Endothelial cell of umbilical vein (primary cell): ENCODE results near the gene VTI1A. TPM values are rescaled to one million over a fixed set of nuclear protein-coding genes. Genes with fewer than 3 reads are reported as not detected.

ENCODE experiments used
- BruUV-seq: library from RNA; stranded (reverse); fragments of 400-500 nt; replicated peaks from 2 replicates; lab custom pipeline; 2021; lab: Mats Ljungman, UMichigan
- CTCF ChIA-PET: fragments of 300-600, 350-600 bp; sonication (Branson Sonifier 250); formaldehyde crosslinking; loops from one replicate; lab custom pipeline; 2021; ENCODE audit warnings: antibody characterized with exemption, inconsistent platforms; lab: Charles Lee
- POLR2A ChIA-PET: fragments of 300-600, 350-600 bp; sonication (Branson Sonifier 250); formaldehyde crosslinking; loops from one replicate; lab custom pipeline; 2021; ENCODE audit warnings: antibody characterized with exemption, inconsistent platforms; lab: Charles Lee
- DNase-seq: peaks from one replicate; pipeline ENCODE4 v3.0.0-alpha.2; 2011; ENCODE audit warnings: low read depth, low spot score
- FAIRE-seq: peaks from 2 replicates; lab custom pipeline; 2011; peaks lifted over from hg19 to GRCh38; lab: Jason Lieb, UNC
- H2AFZ ChIP-seq: 2 replicates; pipeline ENCODE4 v1.6.0; 2012; ENCODE audit warnings: low read depth, low read length, control low read depth, inconsistent platforms
- H3K27ac ChIP-seq: 2 replicates; pipeline ENCODE4 v1.5.1; 2011; ENCODE audit warnings: low read depth, mild to moderate bottlenecking, control low read depth, low read length, moderate library complexity; ENCODE audit not compliant: insufficient read depth
- H3K27me3 ChIP-seq, 2 experiments: 2 replicates each; pipeline versions ENCODE4 v1.6.0 to v1.6.1; 2011; ENCODE audit warnings: low read length in 2 of 2, mixed read lengths in 1 of 2; ENCODE audit not compliant: control insufficient read depth in 2 of 2, insufficient read depth in 2 of 2
- H3K36me3 ChIP-seq, 2 experiments: 2 replicates in 1 of 2; 3 replicates in 1 of 2; pipeline ENCODE4 v1.5.1; 2011; ENCODE audit warnings: low read length in 2 of 2, mild to moderate bottlenecking in 1 of 2, moderate library complexity in 1 of 2; ENCODE audit not compliant: control insufficient read depth in 2 of 2, insufficient read depth in 2 of 2; ENCODE audit errors: extremely low read depth in 1 of 2
- H3K4me1 ChIP-seq: 3 replicates; pipeline ENCODE4 v1.5.1; 2011; ENCODE audit warnings: mild to moderate bottlenecking, low read length; ENCODE audit not compliant: control insufficient read depth, insufficient read depth; ENCODE audit errors: extremely low read depth
- H3K4me2 ChIP-seq: 2 replicates; pipeline ENCODE4 v1.6.1; 2011; ENCODE audit warnings: low read length, control low read depth, mixed read lengths; ENCODE audit not compliant: insufficient read depth
- H3K4me3 ChIP-seq, 3 experiments: fragments of 200-600 bp in 1 of 3; sonication (generic), shearing (Covaris generic) in 1 of 3; replicated peaks in 1 of 3; 2 replicates each; pipeline ENCODE4 v1.5.1; 2011 to 2016; ENCODE audit warnings: control low read depth in 3 of 3, low read length in 3 of 3, mild to moderate bottlenecking in 2 of 3, inconsistent platforms in 1 of 3, low read depth in 1 of 3, moderate library complexity in 1 of 3; ENCODE audit not compliant: insufficient read depth in 1 of 3
- H3K79me2 ChIP-seq: 2 replicates; pipeline ENCODE4 v1.6.0; 2012; ENCODE audit warnings: low read length, inconsistent platforms; ENCODE audit not compliant: control insufficient read depth, insufficient read depth
- H3K9ac ChIP-seq: replicated peaks from 2 replicates; pipeline ENCODE3; 2011; ENCODE audit warnings: low read length, control low read depth; ENCODE audit not compliant: insufficient read depth; ENCODE audit errors: extremely low read depth
- H3K9me1 ChIP-seq: replicated peaks from 3 replicates; pipeline ENCODE4 v1.6.0; 2011; ENCODE audit warnings: mild to moderate bottlenecking, low read length; ENCODE audit not compliant: control insufficient read depth, insufficient read depth; ENCODE audit errors: extremely low read depth
- H3K9me3 ChIP-seq: replicated peaks from 2 replicates; pipeline ENCODE4 v1.5.1; 2012; ENCODE audit warnings: low read length, inconsistent platforms; ENCODE audit not compliant: control insufficient read depth, insufficient read depth
- H4K20me1 ChIP-seq: replicated peaks from 2 replicates; pipeline ENCODE3; 2011; ENCODE audit warnings: mild to moderate bottlenecking, low read length; ENCODE audit not compliant: control insufficient read depth, insufficient read depth; ENCODE audit errors: extremely low read depth
- CTCF ChIP-seq, 2 donors: IDR thresholded peaks; 1 replicate in 1 of 2; 2 replicates in 1 of 2; pipeline ENCODE4 v1.5.1; 2011; ENCODE audit warnings: low read length in 2 of 2, mild to moderate bottlenecking in 2 of 2, moderate library complexity in 2 of 2, control low read depth in 1 of 2, inconsistent platforms in 1 of 2, low read depth in 1 of 2; ENCODE audit not compliant: insufficient read depth in 1 of 2; ENCODE audit errors: extremely low read depth in 1 of 2
- MYC ChIP-seq: IDR thresholded peaks from one replicate; pipeline ENCODE4 v1.6.1; 2011; ENCODE audit warnings: mild to moderate bottlenecking, low read depth, low read length
- POLR2AphosphoS5 ChIP-seq: IDR thresholded peaks from 2 replicates; pipeline ENCODE4 v1.6.1; 2012; ENCODE audit warnings: low read depth, mild to moderate bottlenecking, control low read depth, low read length, moderate library complexity; ENCODE audit not compliant: insufficient read depth
- dilution Hi-C: fragments of 300-500 bp; cut with MboI; formaldehyde crosslinking; loops from one replicate; pipeline ENCODE4 v1.15.0; 2019; ENCODE audit warnings: low sequenced_read_pairs; ENCODE audit not compliant: extremely low pct_ligation_motif_present
- intact Hi-C: fragments of 100-400 bp; cut with micrococcal nuclease; formaldehyde crosslinking; loops from one replicate; pipeline ENCODE4 v1.10.0; 2022
- polyA plus RNA-seq, 4 experiments: library from polyadenylated mRNA; depleted of rRNA in 3 of 4; stranded (reverse) in 3 of 4; unstranded in 1 of 4; fragments of >200 nt; gene quantifications; 2 replicates each; pipeline versions ENCODE4 v1.2.1 to v1.2.3, GENCODE V29; 2011 to 2012; ENCODE audit warnings: missing spikeins in 1 of 4
- total RNA-seq: library from RNA; stranded (reverse); gene quantifications from 2 replicates; pipeline ENCODE4 v1.2.3, GENCODE V29; 2021
- TF ChIP-seq, protein P1 (sequence below): IDR thresholded peaks from 2 replicates; pipeline ENCODE4 v1.6.1; 2011; ENCODE audit not compliant: insufficient read depth, insufficient read length

Gene VTI1A
- total and polyA plus RNA-seq, 2 donors (not counting 3 experiments of a cell fraction or from before 2014, with no cell fraction given): 10.8 to 35.6 TPM

GRCh38 chr10:112507988-112508387 is 61.0 kb downstream of the VTI1A start:
- no peak overlapping the region for H3K4me3 ChIP-seq
- BruUV-seq: no TSS peak
- no peaks in the 10 kb centered on the region for H3K79me2 ChIP-seq
- no peaks in the 10 kb centered on the region for H3K9me1 ChIP-seq
- no peak for TF ChIP-seq CTCF (IDR thresholded peaks at IDR 0.05; ENCODE audit: extremely low read depth in 1 of 2, insufficient read depth in 1 of 2, low read depth in 1 of 2, low read length in 2 of 2)
- TF ChIP-seq, protein P1, sequence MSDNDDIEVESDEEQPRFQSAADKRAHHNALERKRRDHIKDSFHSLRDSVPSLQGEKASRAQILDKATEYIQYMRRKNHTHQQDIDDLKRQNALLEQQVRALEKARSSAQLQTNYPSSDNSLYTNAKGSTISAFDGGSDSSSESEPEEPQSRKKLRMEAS: no peak
- no peak for TF ChIP-seq MYC
- TF ChIP-seq POLR2AphosphoS5: no peak
- no peaks in the 10 kb centered on the region for H3K4me1 ChIP-seq
- no peaks in the 10 kb centered on the region for H3K27me3 ChIP-seq
- intact Hi-C loops (no loop called here), dilution Hi-C loops (no loop called here)
- ChIA-PET CTCF (interaction anchor here (0.9 to 1.7 kb wide), 2 partner anchors 36 to 877 kb away, joined by 3 to 6 read pairs; no protein-coding TSS in a partner anchor), POLR2A (no interaction called here)
- no peak overlapping the region for H3K9ac ChIP-seq
- no peak overlapping the region for H3K4me2 ChIP-seq
- DNase-seq (peak; percentile 15), FAIRE-seq (no peak)
- H3K27ac ChIP-seq: no peak overlapping the region
- no peaks in the 10 kb centered on the region for H3K36me3 ChIP-seq
- H3K9me3 ChIP-seq: no peaks in the 10 kb centered on the region
- H2AFZ ChIP-seq: no peak overlapping the region
- H4K20me1 ChIP-seq: peaks cover 2% of the 10 kb centered on the region
